LNCAP (cell line): ENCODE measurements around the gene MYO9A.

Experiments used
- TF ChIP-seq, protein P1 (sequence below): fragments of 450-650 bp; IDR thresholded peaks from 2 replicates; pipeline ENCODE4 v1.5.1; 2017; ENCODE audit warnings: mild to moderate bottlenecking

MYO9A gene

DNA sequence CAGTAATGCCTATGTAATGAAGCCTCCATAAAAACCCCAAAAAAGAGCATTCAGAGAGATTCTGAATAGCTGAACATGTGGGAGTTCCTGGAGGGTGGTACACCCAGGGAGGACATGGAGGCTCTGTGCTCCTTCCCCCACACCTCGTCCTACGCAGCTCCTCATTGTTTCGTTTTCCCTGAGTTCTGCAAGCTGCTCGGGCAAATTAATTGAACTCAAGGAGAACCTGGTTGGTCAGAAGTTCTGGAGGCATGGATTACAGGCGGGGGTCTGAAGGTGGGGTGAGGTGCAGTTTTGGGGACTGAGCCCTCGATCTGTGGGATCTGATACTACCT lies 142.2 kb downstream of the MYO9A start:
- TF ChIP-seq, protein P1, sequence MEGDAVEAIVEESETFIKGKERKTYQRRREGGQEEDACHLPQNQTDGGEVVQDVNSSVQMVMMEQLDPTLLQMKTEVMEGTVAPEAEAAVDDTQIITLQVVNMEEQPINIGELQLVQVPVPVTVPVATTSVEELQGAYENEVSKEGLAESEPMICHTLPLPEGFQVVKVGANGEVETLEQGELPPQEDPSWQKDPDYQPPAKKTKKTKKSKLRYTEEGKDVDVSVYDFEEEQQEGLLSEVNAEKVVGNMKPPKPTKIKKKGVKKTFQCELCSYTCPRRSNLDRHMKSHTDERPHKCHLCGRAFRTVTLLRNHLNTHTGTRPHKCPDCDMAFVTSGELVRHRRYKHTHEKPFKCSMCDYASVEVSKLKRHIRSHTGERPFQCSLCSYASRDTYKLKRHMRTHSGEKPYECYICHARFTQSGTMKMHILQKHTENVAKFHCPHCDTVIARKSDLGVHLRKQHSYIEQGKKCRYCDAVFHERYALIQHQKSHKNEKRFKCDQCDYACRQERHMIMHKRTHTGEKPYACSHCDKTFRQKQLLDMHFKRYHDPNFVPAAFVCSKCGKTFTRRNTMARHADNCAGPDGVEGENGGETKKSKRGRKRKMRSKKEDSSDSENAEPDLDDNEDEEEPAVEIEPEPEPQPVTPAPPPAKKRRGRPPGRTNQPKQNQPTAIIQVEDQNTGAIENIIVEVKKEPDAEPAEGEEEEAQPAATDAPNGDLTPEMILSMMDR: no peak

DNA sequence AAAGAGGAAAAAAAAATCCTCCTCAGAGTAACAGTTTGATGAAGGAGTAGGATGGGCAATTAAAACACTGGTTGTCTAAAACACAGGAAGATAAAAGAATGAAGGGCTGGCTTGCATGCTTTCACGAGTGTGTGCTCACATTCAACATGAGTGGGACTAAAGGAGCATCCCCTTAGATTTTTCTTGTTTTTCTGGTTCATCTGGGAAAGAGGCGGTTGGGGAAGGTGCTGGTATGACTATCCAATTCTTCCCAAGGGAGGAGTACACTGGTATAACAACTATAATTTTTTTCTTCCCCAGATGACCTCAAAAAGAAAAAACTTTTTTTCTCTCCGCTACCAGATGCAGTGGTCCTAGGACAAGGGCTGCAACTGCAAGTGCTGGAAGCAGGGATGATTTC lies 143.7 kb downstream of the MYO9A start:
- TF ChIP-seq, protein P1: no peak

DNA sequence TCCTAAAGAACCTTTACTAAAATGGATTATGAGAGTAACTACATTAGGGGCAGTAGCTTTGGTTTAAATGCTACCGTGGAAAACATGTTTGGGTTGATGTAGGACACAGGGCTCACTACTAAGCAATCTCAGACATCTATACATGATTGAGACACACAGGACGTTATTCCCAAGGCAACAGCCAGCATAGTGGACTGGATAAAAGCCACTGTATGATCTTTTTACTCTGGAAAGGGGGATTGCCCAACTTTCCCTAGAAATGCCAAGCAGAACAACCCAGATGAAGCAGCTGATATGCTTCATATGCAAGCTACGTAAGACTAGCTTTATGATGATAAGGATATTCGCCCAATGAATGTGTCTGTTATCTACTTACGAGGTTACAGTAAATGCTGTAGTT lies 144.6 kb downstream of the MYO9A start:
- TF ChIP-seq, protein P1: no peak

DNA sequence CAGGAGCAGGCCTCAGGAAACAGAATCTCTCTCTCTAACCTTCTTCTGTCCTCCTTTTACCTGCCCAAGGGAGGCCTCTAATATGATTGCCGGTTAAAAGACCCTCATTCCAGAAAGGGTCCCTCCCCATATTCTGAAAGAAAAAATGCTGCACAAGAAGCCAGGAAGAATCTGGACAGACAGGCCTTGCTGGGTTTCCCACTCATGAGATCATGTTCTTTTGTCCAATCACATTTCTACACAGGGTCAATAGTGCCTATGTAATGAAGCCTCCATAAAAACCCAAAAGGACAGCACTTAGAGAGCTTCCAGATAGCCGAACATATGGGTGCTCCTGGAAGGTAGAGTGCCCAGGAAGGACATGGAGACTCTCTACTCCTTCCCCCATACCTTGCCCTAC lies 146.0 kb downstream of the MYO9A start:
- TF ChIP-seq, protein P1: no peak

DNA sequence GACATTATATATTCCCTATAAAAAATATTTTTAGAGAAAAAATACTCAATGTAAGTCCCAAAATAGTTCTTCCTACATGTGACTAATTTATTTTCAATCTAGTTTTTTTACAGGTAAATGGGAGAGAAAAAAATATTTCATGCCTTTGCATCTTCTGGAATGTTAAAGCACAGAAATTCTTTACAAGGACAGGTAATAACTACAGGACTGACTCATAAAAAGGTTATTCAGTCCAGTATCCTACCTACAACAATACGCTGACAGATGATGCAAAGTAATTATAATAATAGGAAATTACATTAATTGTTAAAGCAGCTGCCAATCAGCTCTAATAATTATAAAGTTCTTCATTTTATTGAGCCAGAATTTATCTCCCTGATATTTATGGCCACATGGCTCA lies 147.5 kb downstream of the MYO9A start:
- TF ChIP-seq, protein P1: no peak

DNA sequence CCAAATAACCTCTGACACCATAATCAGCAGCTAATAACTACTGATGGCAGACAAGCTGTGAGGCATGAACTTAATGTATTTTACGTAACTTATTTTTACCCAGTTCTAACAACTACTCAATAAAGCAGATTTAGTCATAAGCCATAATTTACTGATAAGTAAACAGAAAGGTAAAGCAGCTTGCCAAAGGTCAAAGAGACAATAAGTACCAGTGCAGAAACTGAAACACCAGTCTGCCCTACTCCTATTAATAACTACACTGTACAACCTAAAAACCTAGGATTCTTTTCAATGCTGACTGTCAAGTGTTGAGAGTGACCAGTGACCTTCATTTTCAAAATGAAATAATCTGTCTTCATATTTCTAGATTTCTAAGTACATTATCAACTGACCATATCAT lies 155.4 kb downstream of the MYO9A start:
- TF ChIP-seq, protein P1: no peak

DNA sequence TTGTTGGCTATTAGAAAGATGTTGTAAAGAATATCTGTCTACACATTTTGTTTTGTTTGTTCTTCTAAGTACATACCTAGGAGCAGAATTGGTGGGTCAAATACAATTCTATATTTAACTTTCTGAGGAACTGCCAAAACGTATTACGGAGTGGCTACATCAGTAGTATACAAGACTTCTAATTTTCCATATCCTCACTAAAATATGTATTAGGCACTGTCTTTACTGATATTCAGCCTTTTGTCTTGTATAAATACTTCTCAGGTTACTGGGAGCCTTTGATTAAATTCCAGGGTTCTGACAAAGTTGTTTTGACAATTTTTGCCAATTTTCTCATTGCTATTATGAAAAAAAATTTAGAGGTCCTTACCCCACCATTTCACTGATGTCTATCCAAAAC lies 160.9 kb downstream of the MYO9A start:
- TF ChIP-seq, protein P1: no peak

DNA sequence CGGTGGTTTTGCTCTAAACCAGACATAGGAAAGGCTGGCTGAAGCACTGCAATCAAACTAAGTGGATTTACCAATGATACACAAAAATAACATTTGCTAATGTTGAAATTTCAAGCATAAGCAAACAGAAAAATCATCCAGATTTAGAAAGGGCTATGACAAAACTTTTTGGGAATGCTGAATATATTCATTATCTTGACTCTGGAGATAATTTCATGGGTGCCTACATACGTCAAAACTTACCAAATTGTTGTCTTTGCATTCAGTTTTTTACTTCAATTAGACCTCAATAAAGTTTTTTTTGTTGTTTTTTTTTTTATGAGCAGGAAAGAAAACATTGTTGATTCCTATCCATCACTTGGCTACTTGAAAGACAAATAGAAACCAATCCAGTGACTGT lies 166.8 kb downstream of the MYO9A start:
- TF ChIP-seq, protein P1: no peak
